Activated CD8-positive, alpha-beta memory T cell treated with anti-CD3 and anti-CD28 coated beads, Interleukin-2, amount 10 ng/mL, durations not matched to agents 7 days and 5 days (primary cell): ENCODE measurements around the gene CEP78. TPM values are rescaled to one million over a fixed set of nuclear protein-coding genes. Genes with fewer than 3 reads are reported as not detected.

Experiments
- ATAC-seq: fragments of 150-1000 bp; cut with Tn5 transposase; one replicate; pipeline ENCODE4 v1.10.0; 2021; ENCODE audit warnings: moderate library complexity
- CTCF ChIA-PET: fragments of 350-600 bp; sonication (Branson Sonifier 250); formaldehyde crosslinking; loops from one replicate; lab custom pipeline; 2021; ENCODE audit warnings: antibody characterized with exemption; lab: Charles Lee
- DNase-seq: peaks from one replicate; pipeline ENCODE4 v3.0.0-alpha.2; 2020
- H3K27ac Mint-ChIP-seq: one replicate; pipeline ENCODE4 v1.8.0; 2021; ENCODE audit warnings: mild to moderate bottlenecking, mixed read lengths
- H3K27me3 Mint-ChIP-seq: one replicate; pipeline ENCODE4 v1.8.0; 2021; ENCODE audit warnings: mixed read lengths
- H3K36me3 Mint-ChIP-seq: one replicate; pipeline ENCODE4 v1.8.0; 2021; ENCODE audit warnings: mild to moderate bottlenecking, mixed read lengths
- H3K4me1 Mint-ChIP-seq: one replicate; pipeline ENCODE4 v1.8.0; 2021; ENCODE audit warnings: mixed read lengths
- H3K4me3 Mint-ChIP-seq: one replicate; pipeline ENCODE4 v1.8.0; 2021; ENCODE audit warnings: mild to moderate bottlenecking, moderate library complexity, mixed read lengths
- H3K9me3 Mint-ChIP-seq: one replicate; pipeline ENCODE4 v1.8.0; 2022; ENCODE audit warnings: low read depth, mixed read lengths
- total RNA-seq, 2 experiments: library from RNA; stranded (reverse); gene quantifications; one replicate each; pipeline ENCODE4 v1.2.3, GENCODE V29; 2021

The CEP78 gene
- total RNA-seq, 2 experiments from 2014 or later: 44.4 to 54.0 TPM

DNA sequence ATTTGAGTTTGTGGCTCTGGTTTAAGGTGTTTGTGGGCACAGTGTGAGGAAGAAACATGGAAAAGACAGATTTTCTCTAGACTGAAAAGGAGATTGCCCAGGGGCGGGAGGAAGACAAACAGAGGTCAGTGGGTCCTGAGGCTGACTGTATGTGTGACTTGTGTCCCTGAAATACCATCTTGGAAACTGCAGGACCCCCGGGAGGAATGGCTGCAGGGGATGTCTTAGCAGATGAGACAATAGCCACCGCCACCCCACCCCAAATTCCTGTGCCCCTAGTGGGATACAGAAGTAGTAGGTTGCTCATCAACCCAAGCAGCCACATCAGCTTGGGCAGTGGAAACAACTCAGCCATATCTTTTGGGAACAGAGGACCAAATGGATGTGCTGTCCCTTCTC is 59.3 kb downstream of the CEP78 start:
- H3K4me3 Mint-ChIP-seq: no peak overlapping the region
- H3K36me3 Mint-ChIP-seq: peaks cover 13% of the 10 kb centered on the region
- H3K27me3 Mint-ChIP-seq: no peaks in the 10 kb centered on the region
- peaks cover 43% of the 10 kb centered on the region for H3K4me1 Mint-ChIP-seq
- H3K9me3 Mint-ChIP-seq: no peaks in the 10 kb centered on the region
- peak; percentile 39 for DNase-seq
- no peak for ATAC-seq
- H3K27ac Mint-ChIP-seq: no peak overlapping the region
- CTCF ChIA-PET: interaction anchor here (1.2 kb wide), 1 partner anchor 74 kb away, joined by 3 read pairs; no protein-coding TSS in a partner anchor

DNA sequence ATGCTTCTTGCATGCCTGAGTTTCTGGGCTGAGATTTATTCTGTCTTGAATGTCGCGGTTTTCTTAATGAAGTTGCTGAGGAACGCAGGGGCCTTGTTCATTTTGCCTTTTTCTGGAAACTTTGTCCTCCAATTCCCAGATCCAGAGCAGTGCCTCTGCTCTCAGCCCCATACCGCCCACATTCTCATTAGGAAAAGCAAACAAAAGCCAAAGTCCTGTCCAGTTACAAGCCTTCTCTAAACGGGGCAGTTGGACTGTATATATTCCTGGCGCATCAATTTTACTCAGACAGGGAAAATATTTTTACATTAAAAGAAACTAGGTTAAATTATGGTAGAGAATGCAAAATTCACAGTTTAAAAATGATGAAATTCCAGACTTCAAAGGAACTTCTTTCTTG is 59.9 kb downstream of the CEP78 start:
- H3K27ac Mint-ChIP-seq: peak overlapping the region; percentile 94
- ATAC-seq (no peak), DNase-seq (no peak)
- peaks cover 15% of the 10 kb centered on the region for H3K36me3 Mint-ChIP-seq
- H3K9me3 Mint-ChIP-seq: no peaks in the 10 kb centered on the region
- no peaks in the 10 kb centered on the region for H3K27me3 Mint-ChIP-seq
- peak overlapping the region; percentile 94 for H3K4me3 Mint-ChIP-seq
- CTCF ChIA-PET: interaction anchor here (1.8 kb wide), 1 partner anchor 24 kb away, joined by 7 read pairs; no protein-coding TSS in a partner anchor
- H3K4me1 Mint-ChIP-seq: peaks cover 46% of the 10 kb centered on the region

- no peaks in the 10 kb centered on the region for H3K9me3 Mint-ChIP-seq
- peak overlapping the region; percentile 94 for H3K27ac Mint-ChIP-seq
- DNase-seq: no peak
- CTCF ChIA-PET: interaction anchor here (0.7 to 1.8 kb wide), 7 partner anchors 24 to 319 kb away, joined by 3 to 7 read pairs (median 3); no protein-coding TSS in a partner anchor
- ATAC-seq: no peak
- H3K4me3 Mint-ChIP-seq: peak overlapping the region; percentile 94
- H3K36me3 Mint-ChIP-seq: peaks cover 17% of the 10 kb centered on the region
- H3K4me1 Mint-ChIP-seq: peaks cover 47% of the 10 kb centered on the region
- no peaks in the 10 kb centered on the region for H3K27me3 Mint-ChIP-seq
These were observed 60.5 kb downstream of the CEP78 start for GRCh38 chr9:78296201-78296892.

GRCh38 chr9:78296893-78297671 is 61.2 kb downstream of the CEP78 start, which contains the start of gene PSAT1:
PSAT1 (plus strand) TSS chr9:78297125; CDS start chr9:78297211, 86 bp downstream.
- no peaks in the 10 kb centered on the region for H3K9me3 Mint-ChIP-seq
- peaks cover 22% of the 10 kb centered on the region for H3K36me3 Mint-ChIP-seq
- DNase-seq: peak; percentile 96
- peak within 1 kb of the TSS; percentile 94 for H3K27ac Mint-ChIP-seq
- H3K4me1 Mint-ChIP-seq: peaks cover 48% of the 10 kb centered on the region
- H3K27me3 Mint-ChIP-seq: no peaks in the 10 kb centered on the region
- peak; percentile 99 for ATAC-seq
- CTCF ChIA-PET: interaction anchor here (0.7 to 1.8 kb wide), 8 partner anchors 14 to 320 kb away, joined by 3 to 7 read pairs (median 3); no protein-coding TSS in a partner anchor
- peak within 1 kb of the TSS; percentile 94 for H3K4me3 Mint-ChIP-seq

GRCh38 chr9:78297672-78297961 is 61.7 kb downstream of the CEP78 start:
- no peak for ATAC-seq
- CTCF ChIA-PET: interaction anchor here (1.1 to 1.8 kb wide), 5 partner anchors 14 to 96 kb away, joined by 3 to 6 read pairs (median 3); no protein-coding TSS in a partner anchor
- H3K27me3 Mint-ChIP-seq: no peaks in the 10 kb centered on the region
- no peak for DNase-seq
- H3K9me3 Mint-ChIP-seq: no peaks in the 10 kb centered on the region
- peak overlapping the region; percentile 94 for H3K4me3 Mint-ChIP-seq
- H3K36me3 Mint-ChIP-seq: peaks cover 24% of the 10 kb centered on the region
- H3K27ac Mint-ChIP-seq: peak overlapping the region; percentile 94
- peaks cover 46% of the 10 kb centered on the region for H3K4me1 Mint-ChIP-seq

GRCh38 chr9:78298046-78298765 is 62.3 kb downstream of the CEP78 start:
- CTCF ChIA-PET: interaction anchor here (1.2 to 1.8 kb wide), 2 partner anchors 13 to 97 kb away, joined by 3 to 6 read pairs; no protein-coding TSS in a partner anchor
- peak overlapping the region; percentile 94 for H3K4me3 Mint-ChIP-seq
- H3K27me3 Mint-ChIP-seq: no peaks in the 10 kb centered on the region
- H3K9me3 Mint-ChIP-seq: no peaks in the 10 kb centered on the region
- ATAC-seq (no peak), DNase-seq (peak; percentile 43)
- H3K36me3 Mint-ChIP-seq: peaks cover 26% of the 10 kb centered on the region
- H3K27ac Mint-ChIP-seq: peak overlapping the region; percentile 94
- peaks cover 40% of the 10 kb centered on the region for H3K4me1 Mint-ChIP-seq

GRCh38 chr9:78300209-78300608 is 64.3 kb downstream of the CEP78 start:
- CTCF ChIA-PET: no interaction called here
- no peaks in the 10 kb centered on the region for H3K27me3 Mint-ChIP-seq
- H3K4me3 Mint-ChIP-seq: no peak overlapping the region

DNA sequence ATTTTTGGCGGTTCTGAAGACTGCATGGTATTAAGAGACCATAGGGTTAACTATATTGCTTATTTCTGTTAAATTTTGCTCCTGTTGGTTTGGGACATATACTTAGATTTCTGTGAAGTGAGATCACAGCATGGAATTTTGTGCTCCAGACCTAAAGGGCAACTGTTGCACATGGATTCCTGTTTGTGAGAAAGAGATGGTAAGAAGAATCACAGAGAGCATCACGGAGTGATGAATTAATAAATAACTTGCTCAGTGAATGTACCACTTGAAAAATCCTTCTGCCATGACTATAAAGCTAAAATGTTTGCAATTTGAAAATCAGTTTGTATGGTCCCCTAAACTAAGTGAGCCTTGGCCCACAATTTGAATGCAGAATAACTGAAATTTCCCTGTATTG is 65.6 kb downstream of the CEP78 start:
- Mint-ChIP-seq H3K4me3 (no peak overlapping the region), H3K4me1 (peaks cover 23% of the 10 kb centered on the region), H3K9me3 (no peaks in the 10 kb centered on the region), H3K36me3 (peaks cover 51% of the 10 kb centered on the region), H3K27ac (no peak overlapping the region), H3K27me3 (no peaks in the 10 kb centered on the region)
- no peak for DNase-seq
- no peak for ATAC-seq
- CTCF ChIA-PET: interaction anchor here (1.0 kb wide), 1 partner anchor 68 kb away, joined by 3 read pairs; no protein-coding TSS in a partner anchor

More at GRCh38 chr9:78300209-78300608, 64.3 kb downstream of the CEP78 start:
- H3K36me3 Mint-ChIP-seq: peaks cover 41% of the 10 kb centered on the region
- H3K9me3 Mint-ChIP-seq: no peaks in the 10 kb centered on the region
- peaks cover 33% of the 10 kb centered on the region for H3K4me1 Mint-ChIP-seq
- DNase-seq (no peak), ATAC-seq (no peak)
- no peak overlapping the region for H3K27ac Mint-ChIP-seq

GRCh38 chr9:78303377-78304062 is 67.6 kb downstream of the CEP78 start:
- CTCF ChIA-PET: interaction anchor here (0.6 to 1.7 kb wide), 2 partner anchors 10 to 65 kb away, joined by 3 to 4 read pairs; no protein-coding TSS in a partner anchor

GRCh38 chr9:78304357-78304756 is 68.5 kb downstream of the CEP78 start:
- CTCF ChIA-PET: interaction anchor here (1.7 kb wide), 1 partner anchor 65 kb away, joined by 4 read pairs; no protein-coding TSS in a partner anchor
- no peak overlapping the region for H3K27ac Mint-ChIP-seq

More at GRCh38 chr9:78303377-78304062, 67.6 kb downstream of the CEP78 start:
- Mint-ChIP-seq H3K27ac (peak overlapping the region; percentile 33), H3K27me3 (no peaks in the 10 kb centered on the region), H3K4me3 (no peak overlapping the region), H3K36me3 (peaks cover 58% of the 10 kb centered on the region), H3K9me3 (no peaks in the 10 kb centered on the region), H3K4me1 (peaks cover 16% of the 10 kb centered on the region)
- DNase-seq (no peak), ATAC-seq (no peak)

DNA sequence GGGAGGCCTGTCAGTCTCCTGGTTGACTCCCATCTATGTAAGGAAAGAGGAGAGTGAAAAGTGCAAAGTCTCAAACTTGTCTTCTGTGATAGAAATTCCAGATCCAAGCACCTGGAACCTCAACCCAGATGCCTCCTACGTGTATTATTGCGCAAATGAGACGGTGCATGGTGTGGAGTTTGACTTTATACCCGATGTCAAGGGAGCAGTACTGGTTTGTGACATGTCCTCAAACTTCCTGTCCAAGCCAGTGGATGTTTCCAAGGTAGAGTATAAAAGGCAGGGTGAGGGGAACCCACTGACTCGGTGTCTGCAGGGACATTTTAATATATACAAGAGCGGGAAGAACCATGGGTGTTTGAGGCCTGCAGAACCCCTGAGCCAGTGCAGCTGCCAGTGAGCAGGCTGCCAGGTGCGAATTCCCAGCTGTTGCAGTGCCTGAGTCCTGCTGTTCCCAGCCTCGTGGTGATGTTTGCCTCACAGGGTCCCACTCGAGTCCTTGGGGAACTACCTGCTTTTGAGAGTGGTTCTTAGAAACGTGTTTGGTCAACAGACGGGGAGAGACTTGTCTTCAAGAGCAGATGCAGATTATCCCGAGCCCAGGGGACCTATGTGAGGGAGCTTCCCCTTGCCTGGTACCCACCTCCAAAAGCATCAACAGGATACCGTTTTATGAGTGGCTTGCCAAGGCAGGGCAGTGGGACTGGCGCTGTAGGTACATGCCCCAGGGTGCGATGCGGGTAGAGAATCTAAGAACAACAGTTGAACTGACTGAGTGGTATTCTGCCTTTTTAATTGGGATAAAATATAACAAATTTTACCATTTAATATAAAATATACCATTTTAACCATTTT is 70.6 kb downstream of the CEP78 start:
- no peak for DNase-seq
- H3K4me3 Mint-ChIP-seq: no peak overlapping the region
- H3K9me3 Mint-ChIP-seq: no peaks in the 10 kb centered on the region
- CTCF ChIA-PET: no interaction called here
- H3K27me3 Mint-ChIP-seq: no peaks in the 10 kb centered on the region
- H3K36me3 Mint-ChIP-seq: peaks cover 60% of the 10 kb centered on the region
- H3K27ac Mint-ChIP-seq: no peak overlapping the region
- no peak for ATAC-seq
- H3K4me1 Mint-ChIP-seq: peaks cover 2% of the 10 kb centered on the region

More at GRCh38 chr9:78304357-78304756, 68.5 kb downstream of the CEP78 start:
- H3K36me3 Mint-ChIP-seq: peaks cover 59% of the 10 kb centered on the region
- no peaks in the 10 kb centered on the region for H3K27me3 Mint-ChIP-seq
- no peak for ATAC-seq
- no peaks in the 10 kb centered on the region for H3K9me3 Mint-ChIP-seq
- no peak overlapping the region for H3K4me3 Mint-ChIP-seq
- no peak for DNase-seq
- H3K4me1 Mint-ChIP-seq: peaks cover 13% of the 10 kb centered on the region

DNA sequence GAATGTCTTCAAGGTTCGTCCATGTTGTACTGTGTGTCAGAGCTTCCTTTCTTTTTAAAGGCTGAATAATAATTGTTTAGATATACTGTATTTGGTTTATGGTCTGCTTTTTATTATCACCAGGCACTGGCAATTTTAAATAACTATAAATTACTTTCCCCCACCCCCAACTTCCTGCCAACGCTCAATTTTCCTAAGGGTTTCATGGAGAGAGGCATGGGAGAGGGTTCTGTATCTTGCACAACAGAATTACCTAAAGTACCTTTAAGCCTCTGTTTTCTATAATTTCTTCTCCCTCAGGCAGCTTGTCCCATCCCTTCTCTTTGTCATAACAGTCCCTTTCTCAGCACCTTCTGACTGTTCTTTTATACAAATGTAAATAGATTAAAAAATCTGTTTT is 71.5 kb downstream of the CEP78 start:
- ATAC-seq (no peak), DNase-seq (no peak)
- CTCF ChIA-PET: no interaction called here
- no peak overlapping the region for H3K4me3 Mint-ChIP-seq
- no peak overlapping the region for H3K27ac Mint-ChIP-seq
- peaks cover 59% of the 10 kb centered on the region for H3K36me3 Mint-ChIP-seq
- H3K27me3 Mint-ChIP-seq: no peaks in the 10 kb centered on the region
- no peaks in the 10 kb centered on the region for H3K9me3 Mint-ChIP-seq
- peaks cover 2% of the 10 kb centered on the region for H3K4me1 Mint-ChIP-seq
